GM12878 (cell line): ENCODE results near the gene UNKL. TPM values are rescaled to one million over a fixed set of nuclear protein-coding genes. Genes with fewer than 3 reads are reported as not detected.

Experiments
- BMI1 ChIP-seq: fragments of 450-650 bp; IDR thresholded peaks from 2 replicates; pipeline ENCODE4 v1.6.1; 2016; ENCODE audit warnings: mild to moderate bottlenecking, moderate library complexity, borderline replicate concordance
- IKZF2 ChIP-seq, 2 experiments: fragments of 450-650 bp; IDR thresholded peaks; 2 replicates each; pipeline ENCODE4 v1.6.1; 2017; ENCODE audit warnings: mild to moderate bottlenecking in 2 of 2, moderate library complexity in 2 of 2
- JUND ChIP-seq: IDR thresholded peaks from 2 replicates; pipeline ENCODE4 v1.6.1; 2012; ENCODE audit warnings: low read depth, mild to moderate bottlenecking, low read length, improper control_type of control experiment, moderate library complexity
- LARP7 ChIP-seq: fragments of 450-650 bp; IDR thresholded peaks from 2 replicates; pipeline ENCODE4 v1.6.1; 2017; ENCODE audit warnings: mild to moderate bottlenecking
- MEF2A ChIP-seq: IDR thresholded peaks from 2 replicates; pipeline ENCODE4 v1.6.1; 2011; ENCODE audit warnings: low read depth, mild to moderate bottlenecking, low read length, moderate library complexity; ENCODE audit not compliant: insufficient read depth
- POLR2AphosphoS2 ChIP-seq: IDR thresholded peaks from 2 replicates; pipeline ENCODE4 v1.6.1; 2011; ENCODE audit warnings: low read depth, mild to moderate bottlenecking, low read length, improper control_type of control experiment, moderate library complexity
- RB1 ChIP-seq: fragments of 450-650 bp; formaldehyde crosslinking; IDR thresholded peaks from 2 replicates; pipeline ENCODE4 v1.6.1; 2017; ENCODE audit warnings: mild to moderate bottlenecking, borderline replicate concordance
- RCOR1 ChIP-seq: conservative IDR thresholded peaks from 2 replicates; pipeline ENCODE4 v1.6.1; 2012; ENCODE audit warnings: low read depth, low read length, improper control_type of control experiment
- SMC3 ChIP-seq: IDR thresholded peaks from 2 replicates; pipeline ENCODE4 v1.6.1; 2011; ENCODE audit warnings: low read length, improper control_type of control experiment, borderline replicate concordance
- YBX1 ChIP-seq: fragments of 450-650 bp; IDR thresholded peaks from 2 replicates; pipeline ENCODE4 v1.6.1; 2016; ENCODE audit warnings: antibody characterized with exemption
- ZNF24 ChIP-seq: fragments of 450-650 bp; IDR thresholded peaks from 2 replicates; pipeline ENCODE4 v1.6.1; 2017; ENCODE audit warnings: antibody characterized with exemption, mild to moderate bottlenecking
- ZNF384 ChIP-seq: IDR thresholded peaks from 2 replicates; pipeline ENCODE4 v1.6.1; 2012; ENCODE audit warnings: low read depth, mild to moderate bottlenecking, low read length, improper control_type of control experiment, borderline replicate concordance
- ZNF622 ChIP-seq: fragments of 450-650 bp; IDR thresholded peaks from 2 replicates; pipeline ENCODE4 v1.6.1; 2017; ENCODE audit warnings: mild to moderate bottlenecking, inconsistent platforms
- polyA plus RNA-seq, 11 experiments: library from polyadenylated mRNA; depleted of rRNA in 4 of 11; unstranded in 6 of 11; stranded (reverse) in 5 of 11; fragments of >200 nt; fragmentation: Nextera tagmentation in 4 of 11; fragmentation: Illumina TruSeq in 1 of 11; extraction: Ambion mirVana in 4 of 11; extraction: Trizol in 1 of 11; gene quantifications; 1 replicate in 1 of 11; 2 replicates in 10 of 11; pipeline versions ENCODE4 v1.2.1 to v1.2.3, GENCODE V29; 2011 to 2016; ENCODE audit warnings: inconsistent platforms in 2 of 11, missing spikeins in 2 of 11, low read depth in 1 of 11
- total RNA-seq, 4 experiments: library from RNA; depleted of rRNA in 3 of 4; stranded (reverse); fragments of >200 nt in 3 of 4; fragmentation: Illumina TruSeq in 1 of 4; extraction: Trizol in 1 of 4; gene quantifications; 2 replicates each; pipeline versions ENCODE4 v1.2.1 to v1.2.3, GENCODE V29; 2013 to 2021
- TF ChIP-seq, protein P1 (sequence below): fragments of 450-650 bp; IDR thresholded peaks from 2 replicates; pipeline ENCODE4 v1.6.1; 2016; ENCODE audit warnings: mild to moderate bottlenecking, moderate library complexity, borderline replicate concordance
- TF ChIP-seq, protein P2 (sequence below): IDR thresholded peaks from 2 replicates; pipeline ENCODE4 v1.6.1; 2011; ENCODE audit warnings: mild to moderate bottlenecking, low read depth, low read length, moderate library complexity; ENCODE audit not compliant: insufficient replicate concordance
- TF ChIP-seq, protein P3 (sequence below): IDR thresholded peaks from 2 replicates; pipeline ENCODE4 v1.6.1; 2012; ENCODE audit warnings: mild to moderate bottlenecking, low read depth, low read length
- TF ChIP-seq, protein P4 (sequence below), 3 experiments: IDR thresholded peaks in 2 of 3; conservative IDR thresholded peaks in 1 of 3; 2 replicates each; pipeline ENCODE4 v1.5.1; 2011; ENCODE audit warnings: low read depth in 3 of 3, low read length in 3 of 3, mild to moderate bottlenecking in 3 of 3, control low read depth in 2 of 3, moderate library complexity in 2 of 3, inconsistent platforms in 1 of 3, mixed read lengths in 1 of 3; ENCODE audit not compliant: control insufficient read depth in 2 of 3, insufficient read depth in 1 of 3; ENCODE audit errors: extremely low read depth in 1 of 3

Gene UNKL
- total and polyA plus RNA-seq, 10 of the 15 experiments (the other 5 are each of a cell fraction or from before 2014, with no cell fraction given), result 0.40 to 21.6 (median 9.1) TPM

DNA sequence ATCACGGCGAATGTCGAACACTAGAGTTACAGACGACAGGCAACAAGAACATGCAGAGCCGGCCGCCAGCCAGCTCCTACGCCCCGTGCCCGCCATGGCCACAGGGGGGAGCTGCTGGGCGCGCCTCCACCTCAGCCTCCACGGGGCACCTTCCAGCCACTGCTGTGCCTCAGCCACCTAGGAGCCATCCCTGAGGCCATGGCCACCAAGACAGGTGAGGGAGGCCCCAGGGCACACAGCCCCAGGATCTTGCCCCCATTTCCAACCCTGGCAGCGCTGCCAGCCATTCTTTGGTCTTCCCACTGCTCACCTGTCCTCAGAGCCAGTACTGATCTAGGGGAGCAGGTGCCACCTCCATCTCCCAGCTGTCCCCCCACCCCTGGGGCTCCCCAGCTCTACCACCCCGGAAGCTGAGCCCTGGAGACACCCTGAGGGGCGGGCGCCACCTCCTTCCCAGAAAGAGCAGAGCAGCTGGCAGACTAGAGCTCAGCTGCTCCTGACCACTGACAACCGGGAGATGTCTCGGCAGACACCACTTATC lies 50.9 kb downstream of the UNKL start (continued):
- TF ChIP-seq, protein P1, sequence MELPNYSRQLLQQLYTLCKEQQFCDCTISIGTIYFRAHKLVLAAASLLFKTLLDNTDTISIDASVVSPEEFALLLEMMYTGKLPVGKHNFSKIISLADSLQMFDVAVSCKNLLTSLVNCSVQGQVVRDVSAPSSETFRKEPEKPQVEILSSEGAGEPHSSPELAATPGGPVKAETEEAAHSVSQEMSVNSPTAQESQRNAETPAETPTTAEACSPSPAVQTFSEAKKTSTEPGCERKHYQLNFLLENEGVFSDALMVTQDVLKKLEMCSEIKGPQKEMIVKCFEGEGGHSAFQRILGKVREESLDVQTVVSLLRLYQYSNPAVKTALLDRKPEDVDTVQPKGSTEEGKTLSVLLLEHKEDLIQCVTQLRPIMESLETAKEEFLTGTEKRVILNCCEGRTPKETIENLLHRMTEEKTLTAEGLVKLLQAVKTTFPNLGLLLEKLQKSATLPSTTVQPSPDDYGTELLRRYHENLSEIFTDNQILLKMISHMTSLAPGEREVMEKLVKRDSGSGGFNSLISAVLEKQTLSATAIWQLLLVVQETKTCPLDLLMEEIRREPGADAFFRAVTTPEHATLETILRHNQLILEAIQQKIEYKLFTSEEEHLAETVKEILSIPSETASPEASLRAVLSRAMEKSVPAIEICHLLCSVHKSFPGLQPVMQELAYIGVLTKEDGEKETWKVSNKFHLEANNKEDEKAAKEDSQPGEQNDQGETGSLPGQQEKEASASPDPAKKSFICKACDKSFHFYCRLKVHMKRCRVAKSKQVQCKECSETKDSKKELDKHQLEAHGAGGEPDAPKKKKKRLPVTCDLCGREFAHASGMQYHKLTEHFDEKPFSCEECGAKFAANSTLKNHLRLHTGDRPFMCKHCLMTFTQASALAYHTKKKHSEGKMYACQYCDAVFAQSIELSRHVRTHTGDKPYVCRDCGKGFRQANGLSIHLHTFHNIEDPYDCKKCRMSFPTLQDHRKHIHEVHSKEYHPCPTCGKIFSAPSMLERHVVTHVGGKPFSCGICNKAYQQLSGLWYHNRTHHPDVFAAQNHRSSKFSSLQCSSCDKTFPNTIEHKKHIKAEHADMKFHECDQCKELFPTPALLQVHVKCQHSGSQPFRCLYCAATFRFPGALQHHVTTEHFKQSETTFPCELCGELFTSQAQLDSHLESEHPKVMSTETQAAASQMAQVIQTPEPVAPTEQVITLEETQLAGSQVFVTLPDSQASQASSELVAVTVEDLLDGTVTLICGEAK, result no peak
- TF ChIP-seq ZNF384 (no peak), ZNF24 (no peak), IKZF2 (IDR thresholded peaks at IDR 0.05) (no peak), RB1 (no peak), ZNF622 (no peak), LARP7 (peak; percentile 77), SMC3 (peak; percentile 79), POLR2AphosphoS2 (no peak), RCOR1 (no peak), BMI1 (no peak), MEF2A (no peak), YBX1 (no peak), JUND (no peak)
- TF ChIP-seq, protein P2, sequence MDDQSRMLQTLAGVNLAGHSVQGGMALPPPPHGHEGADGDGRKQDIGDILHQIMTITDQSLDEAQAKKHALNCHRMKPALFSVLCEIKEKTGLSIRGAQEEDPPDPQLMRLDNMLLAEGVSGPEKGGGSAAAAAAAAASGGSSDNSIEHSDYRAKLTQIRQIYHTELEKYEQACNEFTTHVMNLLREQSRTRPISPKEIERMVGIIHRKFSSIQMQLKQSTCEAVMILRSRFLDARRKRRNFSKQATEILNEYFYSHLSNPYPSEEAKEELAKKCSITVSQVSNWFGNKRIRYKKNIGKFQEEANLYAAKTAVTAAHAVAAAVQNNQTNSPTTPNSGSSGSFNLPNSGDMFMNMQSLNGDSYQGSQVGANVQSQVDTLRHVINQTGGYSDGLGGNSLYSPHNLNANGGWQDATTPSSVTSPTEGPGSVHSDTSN, result no peak
- TF ChIP-seq, protein P3, sequence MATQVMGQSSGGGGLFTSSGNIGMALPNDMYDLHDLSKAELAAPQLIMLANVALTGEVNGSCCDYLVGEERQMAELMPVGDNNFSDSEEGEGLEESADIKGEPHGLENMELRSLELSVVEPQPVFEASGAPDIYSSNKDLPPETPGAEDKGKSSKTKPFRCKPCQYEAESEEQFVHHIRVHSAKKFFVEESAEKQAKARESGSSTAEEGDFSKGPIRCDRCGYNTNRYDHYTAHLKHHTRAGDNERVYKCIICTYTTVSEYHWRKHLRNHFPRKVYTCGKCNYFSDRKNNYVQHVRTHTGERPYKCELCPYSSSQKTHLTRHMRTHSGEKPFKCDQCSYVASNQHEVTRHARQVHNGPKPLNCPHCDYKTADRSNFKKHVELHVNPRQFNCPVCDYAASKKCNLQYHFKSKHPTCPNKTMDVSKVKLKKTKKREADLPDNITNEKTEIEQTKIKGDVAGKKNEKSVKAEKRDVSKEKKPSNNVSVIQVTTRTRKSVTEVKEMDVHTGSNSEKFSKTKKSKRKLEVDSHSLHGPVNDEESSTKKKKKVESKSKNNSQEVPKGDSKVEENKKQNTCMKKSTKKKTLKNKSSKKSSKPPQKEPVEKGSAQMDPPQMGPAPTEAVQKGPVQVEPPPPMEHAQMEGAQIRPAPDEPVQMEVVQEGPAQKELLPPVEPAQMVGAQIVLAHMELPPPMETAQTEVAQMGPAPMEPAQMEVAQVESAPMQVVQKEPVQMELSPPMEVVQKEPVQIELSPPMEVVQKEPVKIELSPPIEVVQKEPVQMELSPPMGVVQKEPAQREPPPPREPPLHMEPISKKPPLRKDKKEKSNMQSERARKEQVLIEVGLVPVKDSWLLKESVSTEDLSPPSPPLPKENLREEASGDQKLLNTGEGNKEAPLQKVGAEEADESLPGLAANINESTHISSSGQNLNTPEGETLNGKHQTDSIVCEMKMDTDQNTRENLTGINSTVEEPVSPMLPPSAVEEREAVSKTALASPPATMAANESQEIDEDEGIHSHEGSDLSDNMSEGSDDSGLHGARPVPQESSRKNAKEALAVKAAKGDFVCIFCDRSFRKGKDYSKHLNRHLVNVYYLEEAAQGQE, result no peak
- TF ChIP-seq, protein P4, sequence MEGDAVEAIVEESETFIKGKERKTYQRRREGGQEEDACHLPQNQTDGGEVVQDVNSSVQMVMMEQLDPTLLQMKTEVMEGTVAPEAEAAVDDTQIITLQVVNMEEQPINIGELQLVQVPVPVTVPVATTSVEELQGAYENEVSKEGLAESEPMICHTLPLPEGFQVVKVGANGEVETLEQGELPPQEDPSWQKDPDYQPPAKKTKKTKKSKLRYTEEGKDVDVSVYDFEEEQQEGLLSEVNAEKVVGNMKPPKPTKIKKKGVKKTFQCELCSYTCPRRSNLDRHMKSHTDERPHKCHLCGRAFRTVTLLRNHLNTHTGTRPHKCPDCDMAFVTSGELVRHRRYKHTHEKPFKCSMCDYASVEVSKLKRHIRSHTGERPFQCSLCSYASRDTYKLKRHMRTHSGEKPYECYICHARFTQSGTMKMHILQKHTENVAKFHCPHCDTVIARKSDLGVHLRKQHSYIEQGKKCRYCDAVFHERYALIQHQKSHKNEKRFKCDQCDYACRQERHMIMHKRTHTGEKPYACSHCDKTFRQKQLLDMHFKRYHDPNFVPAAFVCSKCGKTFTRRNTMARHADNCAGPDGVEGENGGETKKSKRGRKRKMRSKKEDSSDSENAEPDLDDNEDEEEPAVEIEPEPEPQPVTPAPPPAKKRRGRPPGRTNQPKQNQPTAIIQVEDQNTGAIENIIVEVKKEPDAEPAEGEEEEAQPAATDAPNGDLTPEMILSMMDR (IDR thresholded peaks at IDR 0.05 in 2 of 3, conservative IDR thresholded peaks at IDR 0.05 in 1 of 3; ENCODE audit: control insufficient read depth in 2 of 3, extremely low read depth in 1 of 3, insufficient read depth in 1 of 3, low read depth in 3 of 3, low read length in 3 of 3), result peak; percentile 87 to 89 (median 88)
